PC-3 (cell line): ENCODE results near the gene FLRT1. TPM values are rescaled to one million over a fixed set of nuclear protein-coding genes. Genes with fewer than 3 reads are reported as not detected.

Source experiments
- ATAC-seq: fragments of 200-7000 bp; cut with Tn5 transposase; 2 replicates; pipeline ENCODE4 v1.9.1; 2020; ENCODE audit warnings: mild to moderate bottlenecking, moderate library complexity
- BruUV-seq: library from RNA; stranded (reverse); fragments of 400-500 nt; replicated peaks from 2 replicates; lab custom pipeline; 2021; lab: Mats Ljungman, UMichigan
- CTCF ChIA-PET: fragments of 300-600 bp; sonication (Branson Sonifier 250); formaldehyde crosslinking; loops from one replicate; lab custom pipeline; 2022; ENCODE audit warnings: antibody characterized with exemption; lab: Charles Lee
- POLR2A ChIA-PET: fragments of 300-600 bp; sonication (Branson Sonifier 250); formaldehyde crosslinking; loops from one replicate; lab custom pipeline; 2022; ENCODE audit warnings: antibody characterized with exemption; ENCODE audit not compliant: unreplicated experiment; lab: Charles Lee
- DNase-seq: peaks from one replicate; pipeline ENCODE4 v3.0.0-alpha.2; 2015
- H2AFZ ChIP-seq: fragments of 300-600 bp; sonication (generic); 2 replicates; pipeline ENCODE4 v1.6.0; 2016; ENCODE audit warnings: antibody characterized with exemption, low read length
- H3F3A ChIP-seq: fragments of 300-600 bp; sonication (generic); one replicate; pipeline ENCODE4 v1.6.0; 2017; ENCODE audit warnings: antibody characterized with exemption, low read length, control low read depth, mild to moderate bottlenecking; ENCODE audit not compliant: unreplicated experiment
- H3K27ac ChIP-seq: fragments of 300-600 bp; sonication (generic); 2 replicates; pipeline ENCODE4 v1.5.1; 2016; ENCODE audit warnings: mild to moderate bottlenecking, low read length
- H3K27me3 ChIP-seq: fragments of 300-600 bp; sonication (generic); 2 replicates; pipeline ENCODE4 v1.6.1; 2016; ENCODE audit warnings: low read length, mixed read lengths
- H3K36me3 ChIP-seq: fragments of 300-600 bp; sonication (generic); 2 replicates; pipeline ENCODE4 v1.6.1; 2016; ENCODE audit warnings: low read depth, mixed run types, low read length, mixed read lengths
- H3K4me1 ChIP-seq: fragments of 300-600 bp; sonication (generic); 2 replicates; pipeline ENCODE4 v1.5.1; 2016; ENCODE audit warnings: low read length; ENCODE audit not compliant: insufficient read depth
- H3K4me2 ChIP-seq: fragments of 300-600 bp; sonication (generic); 2 replicates; pipeline ENCODE4 v1.6.0; 2016; ENCODE audit warnings: low read length
- H3K4me3 ChIP-seq: fragments of 300-600 bp; sonication (generic); 2 replicates; pipeline ENCODE4 v1.5.1; 2016; ENCODE audit warnings: mild to moderate bottlenecking, low read length, mixed read lengths
- H3K79me2 ChIP-seq: fragments of 300-600 bp; sonication (generic); 2 replicates; pipeline ENCODE4 v1.6.1; 2017; ENCODE audit warnings: low read length, mixed read lengths
- H3K9ac ChIP-seq: fragments of 300-600 bp; sonication (generic); 2 replicates; pipeline ENCODE4 v1.6.0; 2016; ENCODE audit warnings: mild to moderate bottlenecking, low read length
- H3K9me2 ChIP-seq: fragments of 300-600 bp; sonication (generic); replicated peaks from 2 replicates; pipeline ENCODE4 v1.6.1; 2016; ENCODE audit warnings: mixed run types, low read length, mixed read lengths
- H3K9me3 ChIP-seq: fragments of 300-600 bp; sonication (generic); 2 replicates; pipeline ENCODE4 v1.6.1; 2016; ENCODE audit warnings: low read length, mixed read lengths
- H4K20me1 ChIP-seq: fragments of 300-600 bp; sonication (generic); 2 replicates; pipeline ENCODE4 v1.6.1; 2016; ENCODE audit warnings: low read length, mixed read lengths
- CTCF ChIP-seq: fragments of 300-600 bp; sonication (generic); conservative IDR thresholded peaks from 2 replicates; pipeline ENCODE4 v1.5.1; 2017; ENCODE audit warnings: antibody characterized with exemption, low read depth, mild to moderate bottlenecking, low read length
- EZH2 ChIP-seq: fragments of 300-600 bp; sonication (generic); IDR thresholded peaks from one replicate; pipeline ENCODE4 v1.6.1; 2017; ENCODE audit warnings: antibody characterized with exemption, mild to moderate bottlenecking, low read length; ENCODE audit not compliant: unreplicated experiment
- EZH2phosphoT487 ChIP-seq: fragments of 300-600 bp; sonication (generic); IDR thresholded peaks from 2 replicates; pipeline ENCODE4 v1.6.1; 2018; ENCODE audit warnings: mild to moderate bottlenecking, antibody characterized with exemption, low read length, borderline replicate concordance
- intact Hi-C: fragments of 100-400 bp; cut with micrococcal nuclease; formaldehyde crosslinking; loops from 2 replicates; pipeline ENCODE4 v1.9.0; 2023
- total RNA-seq: library from RNA; depleted of rRNA; stranded (reverse); fragments of >200 nt; gene quantifications from 2 replicates; pipeline ENCODE4 v1.2.3, GENCODE V29; 2014

Gene FLRT1
- total RNA-seq, 1 experiment from 2014 or later: not detected

DNA sequence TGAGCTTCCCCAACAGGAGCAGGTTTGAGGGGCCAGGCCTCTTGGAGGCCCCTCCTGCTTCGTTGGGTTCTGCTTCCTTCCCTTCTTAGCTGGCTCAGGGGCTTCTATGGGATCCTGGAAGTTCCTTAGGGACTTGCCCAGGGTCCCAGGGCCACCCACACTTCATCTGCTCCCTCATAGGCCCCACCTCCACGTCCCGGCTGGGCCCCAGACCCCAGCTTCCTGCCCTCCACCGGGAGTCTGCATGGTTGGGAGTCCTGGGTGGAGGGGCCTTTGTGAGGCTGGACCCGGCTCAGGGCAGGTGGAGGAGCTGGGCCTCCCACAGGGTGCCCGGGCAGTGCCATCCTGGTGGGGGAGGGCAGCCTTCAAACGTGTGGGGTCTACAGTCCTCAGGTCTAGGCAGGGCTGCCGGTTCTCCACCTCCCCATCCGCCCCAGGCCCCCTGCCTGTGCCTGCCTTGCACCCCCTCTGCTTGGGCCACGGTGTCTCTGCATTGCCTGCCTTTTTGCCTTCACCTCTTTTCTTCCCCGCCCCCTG is 37.9 kb upstream of the FLRT1 start:
- ChIA-PET POLR2A (no interaction called here), CTCF (no interaction called here)
- 0 out of 2 replicates have a peak, but pooled peaks cover 3% of the 10 kb centered on the region for H3K79me2 ChIP-seq
- intact Hi-C loops: no loop called here
- no peaks in the 10 kb centered on the region for H3K9me2 ChIP-seq
- H3K9ac ChIP-seq: no peak overlapping the region
- ATAC-seq (no peak), DNase-seq (no peak)
- no peaks in the 10 kb centered on the region for H4K20me1 ChIP-seq
- H2AFZ ChIP-seq: no peak overlapping the region
- no peaks in the 10 kb centered on the region for H3F3A ChIP-seq
- H3K4me3 ChIP-seq: no peak overlapping the region
- no peak overlapping the region for H3K27ac ChIP-seq
- peaks cover 13% of the 10 kb centered on the region; the same call in 1 of the 2 replicates for H3K4me1 ChIP-seq
- no peaks in the 10 kb centered on the region for H3K27me3 ChIP-seq
- no peaks in the 10 kb centered on the region for H3K9me3 ChIP-seq
- H3K4me2 ChIP-seq: no peak overlapping the region
- no TSS peak for BruUV-seq
- TF ChIP-seq EZH2 (no peak), EZH2phosphoT487 (no peak), CTCF (no peak)
- H3K36me3 ChIP-seq: peaks cover 29% of the 10 kb centered on the region

GRCh38 chr11:63998558-63999348 is 37.0 kb upstream of the FLRT1 start:
- no peak overlapping the region; the same call in 1 of the 2 replicates for H3K4me3 ChIP-seq
- POLR2A ChIA-PET: no interaction called here
- H3K79me2 ChIP-seq: no peaks in the 10 kb centered on the region
- no peaks in the 10 kb centered on the region for H3K9me2 ChIP-seq
- peak; percentile 40 for ATAC-seq
- peak; percentile 23 for DNase-seq
- no peak for TF ChIP-seq CTCF
- no TSS peak for BruUV-seq
- no peak overlapping the region for H3K27ac ChIP-seq
- H3K9me3 ChIP-seq: no peaks in the 10 kb centered on the region
- no peak overlapping the region for H3K9ac ChIP-seq
- peaks cover 13% of the 10 kb centered on the region; the same call in 1 of the 2 replicates for H3K4me1 ChIP-seq
- H3K4me2 ChIP-seq: peak overlapping the region; percentile 68
- CTCF ChIA-PET: interaction anchor here (1.2 kb wide), 1 partner anchor 151 kb away, joined by 4 read pairs; no protein-coding TSS in a partner anchor
- no peaks in the 10 kb centered on the region for H4K20me1 ChIP-seq
- peaks cover 29% of the 10 kb centered on the region for H3K36me3 ChIP-seq
- no peaks in the 10 kb centered on the region for H3K27me3 ChIP-seq
- no peak overlapping the region for H2AFZ ChIP-seq
- H3F3A ChIP-seq: no peaks in the 10 kb centered on the region
- intact Hi-C loops: no loop called here
